RWPE2 (cell line): ENCODE results near the gene EIF5A2.
"Not testable (repeated sequence)": the region's sequence is repeated elsewhere in the genome, so short reads cannot be mapped to it uniquely, and the experiment has no call there.

Experiments
- ATAC-seq: fragments of 200-7000 bp; cut with Tn5 transposase; 3 replicates; pipeline ENCODE4 v1.9.1; 2021; ENCODE audit warnings: low read depth
- DNase-seq: peaks from one replicate; pipeline ENCODE4 v3.0.0-alpha.2; 2020; ENCODE audit warnings: low spot score
- H3K27ac ChIP-seq: fragments of 450-650 bp; 2 replicates; pipeline ENCODE4 v1.5.1; 2017; ENCODE audit warnings: mild to moderate bottlenecking; ENCODE audit not compliant: poor library complexity, severe bottlenecking
- H3K27me3 ChIP-seq: fragments of 250-450 bp; sonication (Bioruptor Pico); 2 replicates; pipeline ENCODE4 v1.5.1; 2021; ENCODE audit warnings: mild to moderate bottlenecking, moderate library complexity; ENCODE audit not compliant: insufficient read depth, poor library complexity, severe bottlenecking
- H3K36me3 ChIP-seq: fragments of 250-450 bp; sonication (Bioruptor Pico); 2 replicates; pipeline ENCODE4 v1.5.1; 2020; ENCODE audit warnings: low read depth, mild to moderate bottlenecking, moderate library complexity
- H3K4me1 ChIP-seq: fragments of 250-450 bp; sonication (Bioruptor Pico); 2 replicates; pipeline ENCODE4 v1.5.1; 2021; ENCODE audit warnings: mild to moderate bottlenecking, moderate library complexity; ENCODE audit not compliant: insufficient read depth, poor library complexity, severe bottlenecking
- H3K4me3 ChIP-seq: fragments of 250-450 bp; sonication (Bioruptor Pico); 2 replicates; pipeline ENCODE4 v1.5.1; 2021; ENCODE audit warnings: mild to moderate bottlenecking, moderate library complexity; ENCODE audit not compliant: severe bottlenecking
- H3K9me3 ChIP-seq: fragments of 250-450 bp; sonication (Bioruptor Pico); 2 replicates; pipeline ENCODE4 v1.5.1; 2021; ENCODE audit warnings: mild to moderate bottlenecking, moderate library complexity; ENCODE audit not compliant: severe bottlenecking
- CTCF ChIP-seq: fragments of 450-650 bp; IDR thresholded peaks from one replicate; pipeline ENCODE4 v1.5.1; 2017; ENCODE audit warnings: mild to moderate bottlenecking, moderate library complexity; ENCODE audit not compliant: poor library complexity, severe bottlenecking

EIF5A2 gene

GRCh38 chr3:170896781-170897180 is 11.7 kb downstream of the EIF5A2 start:
- no peaks in the 10 kb centered on the region for H3K9me3 ChIP-seq
- DNase-seq (no peak), ATAC-seq (no peak)
- no peak overlapping the region for H3K27ac ChIP-seq
- no peak overlapping the region for H3K4me3 ChIP-seq
- no peaks in the 10 kb centered on the region for H3K27me3 ChIP-seq
- 0 out of 2 replicates have a peak, but pooled peaks cover 6% of the 10 kb centered on the region for H3K36me3 ChIP-seq
- H3K4me1 ChIP-seq, result no peaks in the 10 kb centered on the region
- no peak for TF ChIP-seq CTCF

GRCh38 chr3:170896333-170896732 is 12.1 kb downstream of the EIF5A2 start:
- not testable (repeated sequence) for H3K4me3 ChIP-seq, DNase-seq, H3K4me1 ChIP-seq, H3K36me3 ChIP-seq, H3K9me3 ChIP-seq, ATAC-seq, H3K27me3 ChIP-seq, H3K27ac ChIP-seq

- Histone ChIP-seq H3K27ac (no peak overlapping the region), H3K27me3 (no peaks in the 10 kb centered on the region), H3K4me3 (no peak overlapping the region), H3K36me3 (0 out of 2 replicates have a peak, but pooled peaks cover 6% of the 10 kb centered on the region), H3K9me3 (no peaks in the 10 kb centered on the region), H3K4me1 (no peaks in the 10 kb centered on the region)
- ATAC-seq (no peak), DNase-seq (no peak)
- no peak for TF ChIP-seq CTCF
Measured at GRCh38 chr3:170893895-170894294, 14.5 kb downstream of the EIF5A2 start.

GRCh38 chr3:170889630-170890029 is 18.8 kb downstream of the EIF5A2 start:
- Histone ChIP-seq H3K4me1 (no peaks in the 10 kb centered on the region), H3K4me3 (no peak overlapping the region), H3K36me3 (0 out of 2 replicates have a peak, but pooled peaks cover 6% of the 10 kb centered on the region), H3K27me3 (no peaks in the 10 kb centered on the region), H3K27ac (no peak overlapping the region), H3K9me3 (peaks cover 2% of the 10 kb centered on the region)
- DNase-seq (no peak), ATAC-seq (no peak)
- no peak for TF ChIP-seq CTCF

- H3K27ac ChIP-seq, result no peak overlapping the region
- no peak for TF ChIP-seq CTCF
- ATAC-seq, result no peak
Measured at GRCh38 chr3:170889132-170889531, 19.3 kb downstream of the EIF5A2 start.

GRCh38 chr3:170884109-170884930 is 24.1 kb downstream of the EIF5A2 start:
- not testable (repeated sequence) for DNase-seq, H3K36me3 ChIP-seq, H3K27ac ChIP-seq, H3K4me1 ChIP-seq, ATAC-seq, H3K9me3 ChIP-seq, H3K27me3 ChIP-seq, H3K4me3 ChIP-seq

More at GRCh38 chr3:170889132-170889531, 19.3 kb downstream of the EIF5A2 start:
- H3K27me3 ChIP-seq, result no peaks in the 10 kb centered on the region
- H3K4me1 ChIP-seq, result no peaks in the 10 kb centered on the region
- H3K36me3 ChIP-seq, result 0 out of 2 replicates have a peak, but pooled peaks cover 6% of the 10 kb centered on the region
- DNase-seq, result no peak
- peaks cover 2% of the 10 kb centered on the region for H3K9me3 ChIP-seq
- H3K4me3 ChIP-seq, result no peak overlapping the region

GRCh38 chr3:170878688-170879087 is 29.7 kb downstream of the EIF5A2 start:
- not testable (repeated sequence) for H3K9me3 ChIP-seq, H3K4me1 ChIP-seq, H3K4me3 ChIP-seq, H3K27ac ChIP-seq, ATAC-seq, H3K36me3 ChIP-seq, H3K27me3 ChIP-seq, DNase-seq

GRCh38 chr3:170877311-170877710 is 31.1 kb downstream of the EIF5A2 start:
- H3K36me3 ChIP-seq, DNase-seq, H3K27ac ChIP-seq, H3K27me3 ChIP-seq, H3K4me3 ChIP-seq, ATAC-seq, H3K4me1 ChIP-seq, H3K9me3 ChIP-seq: not testable (repeated sequence)
